HG03060 (cell line): Measurements from ENCODE around the gene HSFX1.
"Not testable (repeated sequence)": the region's sequence is repeated elsewhere in the genome, so short reads cannot be mapped to it uniquely, and the experiment has no call there.

Source experiments
- ATAC-seq: cut with Tn5 transposase; IDR thresholded peaks from one replicate; pipeline ENCODE4 v1.9.1; 2021; ENCODE audit warnings: low read depth, moderate number of reproducible peaks; ENCODE audit not compliant: unreplicated experiment

HSFX1 gene

GRCh38 chrX:149773768-149774167, at the start of gene HSFX1:
Gene HSFX1, plus strand, starts transcription at chrX:149774068. Its CDS starts 614 bp downstream, at chrX:149774682.
- not testable (repeated sequence) for ATAC-seq

- ATAC-seq = not testable (repeated sequence)
Observed at GRCh38 chrX:149727308-149727707, 46.6 kb upstream of the HSFX1 start.

GRCh38 chrX:149742269-149742668, 31.6 kb upstream of the HSFX1 start:
- ATAC-seq = not testable (repeated sequence)

GRCh38 chrX:149746390-149747007, 27.4 kb upstream of the HSFX1 start:
- not testable (repeated sequence) for ATAC-seq

GRCh38 chrX:149757206-149758067, 16.4 kb upstream of the HSFX1 start:
- no peak for ATAC-seq

- no peak for ATAC-seq
Observed at GRCh38 chrX:149758068-149758714, 15.7 kb upstream of the HSFX1 start.

GRCh38 chrX:149758715-149759078, 15.2 kb upstream of the HSFX1 start:
- ATAC-seq = not testable (repeated sequence)

GRCh38 chrX:149759824-149760223, 14.0 kb upstream of the HSFX1 start:
- ATAC-seq = no peak

GRCh38 chrX:149760965-149761364, 12.9 kb upstream of the HSFX1 start:
- no peak for ATAC-seq

- ATAC-seq = not testable (repeated sequence)
Observed at GRCh38 chrX:149761858-149762674, 11.8 kb upstream of the HSFX1 start.

- no peak for ATAC-seq
Observed at GRCh38 chrX:149762696-149763614, 10.9 kb upstream of the HSFX1 start.

GRCh38 chrX:149770344-149770743, 3.5 kb upstream of the HSFX1 start:
- ATAC-seq = not testable (repeated sequence)

- not testable (repeated sequence) for ATAC-seq
Observed at GRCh38 chrX:149773026-149773425, 842 bp upstream of the HSFX1 start.

GRCh38 chrX:149777999-149778398, 4.1 kb downstream of the HSFX1 start:
- not testable (repeated sequence) for ATAC-seq

GRCh38 chrX:149781727-149782126, 7.9 kb downstream of the HSFX1 start, which contains the start of gene MAGEA9:
Gene MAGEA9, plus strand, starts transcription at chrX:149781930. Its CDS starts 4,281 bp downstream, at chrX:149786211.
- ATAC-seq = not testable (repeated sequence)

GRCh38 chrX:149795531-149795930, 21.7 kb downstream of the HSFX1 start:
- peak; percentile 97 for ATAC-seq

- no peak for ATAC-seq
Observed at GRCh38 chrX:149799095-149799714, 25.3 kb downstream of the HSFX1 start.

- no peak for ATAC-seq
Observed at GRCh38 chrX:149799938-149800337, 26.1 kb downstream of the HSFX1 start.
